K562 (cell line): Measurements from ENCODE around the gene STAT4. TPM values are rescaled to one million over a fixed set of nuclear protein-coding genes. Genes with fewer than 3 reads are reported as not detected.

Experiments
- ATAC-seq: fragments of 200-7000 bp; cut with Tn5 transposase; 3 replicates; pipeline ENCODE4 v1.9.1; 2020; ENCODE audit warnings: moderate library complexity
- BruUV-seq: library from RNA; stranded (reverse); fragments of 400-500 nt; replicated peaks from 2 replicates; lab custom pipeline; 2021; lab: Mats Ljungman, UMichigan
- CTCF ChIA-PET: fragments of 300-600 bp; formaldehyde crosslinking; extraction: SDS; loops from one replicate; lab custom pipeline; 2021; ENCODE audit warnings: low intra/inter-chr PET ratio; lab: Yijun Ruan, JAX
- POLR2A ChIA-PET: fragments of 300-600, 350-650 bp; sonication (Branson Sonifier 250); formaldehyde crosslinking; extraction: SDS; loops from one replicate; lab custom pipeline; 2021; ENCODE audit warnings: antibody characterized with exemption, inconsistent platforms; lab: Yijun Ruan, JAX
- DNase-seq, 4 experiments: peaks; one replicate each; pipeline versions ENCODE4 v3.0.0 to v3.0.0-alpha.2; 2011 to 2018; ENCODE audit warnings: low spot score in 3 of 4, mixed read lengths in 3 of 4; ENCODE audit errors: extremely low read depth in 1 of 4
- FAIRE-seq: peaks from 2 replicates; lab custom pipeline; 2011; peaks lifted over from hg19 to GRCh38; lab: Jason Lieb, UNC
- H2AFZ ChIP-seq: 2 replicates; pipeline ENCODE4 v1.6.0; 2011; ENCODE audit warnings: low read depth, low read length, control low read depth, inconsistent platforms
- H3K27ac ChIP-seq: fragments of 200-600 bp; 3 replicates; pipeline ENCODE4 v1.8.0; 2011; ENCODE audit warnings: low read depth, mild to moderate bottlenecking, control low read depth, inconsistent platforms, low read length, moderate library complexity, mixed read lengths; ENCODE audit errors: extremely low read depth
- H3K27me3 ChIP-seq, 2 experiments: fragments of 300-600 bp in 1 of 2; 2 replicates in 1 of 2; 3 replicates in 1 of 2; pipeline versions ENCODE4 v1.6.0 to v1.8.0; 2011; ENCODE audit warnings: inconsistent platforms in 2 of 2, low read length in 2 of 2, mild to moderate bottlenecking in 1 of 2, mixed read lengths in 1 of 2, moderate library complexity in 1 of 2; ENCODE audit not compliant: control insufficient read depth in 2 of 2, insufficient read depth in 2 of 2
- H3K36me3 ChIP-seq: fragments of 300-600 bp; 3 replicates; pipeline ENCODE4 v1.8.0; 2011; ENCODE audit warnings: mild to moderate bottlenecking, low read length, inconsistent platforms; ENCODE audit not compliant: control insufficient read depth, insufficient read depth
- H3K4me1 ChIP-seq, 2 experiments: fragments of 200-600 bp in 1 of 2; replicated peaks in 1 of 2; 2 replicates in 1 of 2; 3 replicates in 1 of 2; pipeline versions ENCODE4 v1.5.1 to v1.8.0; 2011; ENCODE audit warnings: inconsistent platforms in 2 of 2, low read length in 2 of 2, mild to moderate bottlenecking in 1 of 2, mixed read lengths in 1 of 2, moderate library complexity in 1 of 2; ENCODE audit not compliant: control insufficient read depth in 2 of 2, insufficient read depth in 2 of 2
- H3K4me2 ChIP-seq: 2 replicates; pipeline ENCODE4 v1.6.1; 2011; ENCODE audit warnings: low read length, control low read depth, inconsistent platforms, mixed read lengths; ENCODE audit not compliant: insufficient read depth
- H3K4me3 ChIP-seq: fragments of 200-600 bp; sonication (generic), shearing (Covaris generic); 2 replicates; pipeline ENCODE4 v1.5.1; 2016; ENCODE audit warnings: control low read depth, inconsistent platforms
- H3K79me2 ChIP-seq: fragments of 200-600 bp; 3 replicates; pipeline ENCODE4 v1.8.0; 2011; ENCODE audit warnings: low read length, inconsistent platforms; ENCODE audit not compliant: control insufficient read depth, insufficient read depth
- H3K9ac ChIP-seq, 2 experiments: 2 replicates each; pipeline versions ENCODE4 v1.6.0 to v1.6.1; 2011; ENCODE audit warnings: low read depth in 2 of 2, low read length in 2 of 2, control low read depth in 1 of 2, inconsistent platforms in 1 of 2, mild to moderate bottlenecking in 1 of 2, mixed read lengths in 1 of 2; ENCODE audit not compliant: insufficient read depth in 1 of 2
- H3K9me1 ChIP-seq: one replicate; pipeline ENCODE4 v1.6.0; 2011; ENCODE audit warnings: inconsistent platforms, mild to moderate bottlenecking, low read length, moderate library complexity; ENCODE audit not compliant: control insufficient read depth, insufficient read depth
- H3K9me3 ChIP-seq: replicated peaks from 2 replicates; pipeline ENCODE4 v1.5.1; 2011; ENCODE audit warnings: low read depth, low read length, inconsistent platforms; ENCODE audit not compliant: control insufficient read depth, insufficient read depth
- H4K20me1 ChIP-seq: replicated peaks from 2 replicates; pipeline ENCODE4 v1.6.1; 2011; ENCODE audit warnings: low read length, inconsistent platforms, mixed read lengths; ENCODE audit not compliant: control insufficient read depth, insufficient read depth
- HDAC2 ChIP-seq: fragments of 450-650 bp; IDR thresholded peaks from 2 replicates; pipeline ENCODE4 v1.6.1; 2016; ENCODE audit warnings: mild to moderate bottlenecking
- NFIC ChIP-seq: fragments of 450-650 bp; IDR thresholded peaks from 2 replicates; pipeline ENCODE4 v1.6.1; 2017; ENCODE audit warnings: mild to moderate bottlenecking, inconsistent platforms
- WGBS: fragments of 100-300 bp; shearing (Covaris generic); methylation state at CpG from one replicate; pipeline ENCODE4 v1.1.6; 2016; ENCODE audit warnings: low coverage, mixed read lengths; ENCODE audit not compliant: insufficient coverage; ENCODE audit errors: missing lambda C conversion rate; 5-methylcytosine and 5-hydroxymethylcytosine counted together
- in situ Hi-C: fragments of 300-500 bp; cut with MboI; formaldehyde crosslinking; loops from 4 replicates; pipeline ENCODE4 v1.15.0; 2018; ENCODE audit warnings: inconsistent platforms, mixed read lengths
- intact Hi-C: fragments of 100-400 bp; cut with micrococcal nuclease; formaldehyde crosslinking; loops from 2 replicates; pipeline ENCODE4 v1.14.2; 2022
- polyA plus RNA-seq, 8 experiments: library from polyadenylated mRNA; depleted of rRNA in 4 of 8; stranded (reverse) in 5 of 8; unstranded in 3 of 8; fragments of >200 nt; fragmentation: Nextera tagmentation in 2 of 8; fragmentation: Illumina TruSeq in 1 of 8; extraction: Ambion mirVana in 2 of 8; extraction: Trizol in 1 of 8; gene quantifications; 2 replicates each; pipeline versions ENCODE4 v1.2.1 to v1.2.3, GENCODE V29; 2011 to 2014; ENCODE audit warnings: inconsistent platforms in 1 of 8, missing spikeins in 1 of 8
- total RNA-seq, 7 experiments: library from RNA; depleted of rRNA in 6 of 7; stranded (reverse); fragments of >200 nt in 6 of 7; fragmentation: Illumina TruSeq in 2 of 7; extraction: Trizol in 2 of 7; gene quantifications; 2 replicates each; pipeline versions ENCODE4 v1.2.1 to v1.2.3, GENCODE V29; 2011 to 2021; ENCODE audit warnings: low replicate concordance in 1 of 7
- TF ChIP-seq, protein P1 (sequence below): fragments of 450-650 bp; conservative IDR thresholded peaks from 2 replicates; pipeline ENCODE4 v1.6.1; 2016; ENCODE audit warnings: missing genetic modification characterization, low read depth, mild to moderate bottlenecking, control low read depth, missing compliant biosample characterization

Gene STAT4
- total and polyA plus RNA-seq, 9 of the 15 experiments (the other 6 are each of a cell fraction or from before 2014, with no cell fraction given): 0.01 to 0.06 (median 0.03) TPM; not detected in 6

DNA sequence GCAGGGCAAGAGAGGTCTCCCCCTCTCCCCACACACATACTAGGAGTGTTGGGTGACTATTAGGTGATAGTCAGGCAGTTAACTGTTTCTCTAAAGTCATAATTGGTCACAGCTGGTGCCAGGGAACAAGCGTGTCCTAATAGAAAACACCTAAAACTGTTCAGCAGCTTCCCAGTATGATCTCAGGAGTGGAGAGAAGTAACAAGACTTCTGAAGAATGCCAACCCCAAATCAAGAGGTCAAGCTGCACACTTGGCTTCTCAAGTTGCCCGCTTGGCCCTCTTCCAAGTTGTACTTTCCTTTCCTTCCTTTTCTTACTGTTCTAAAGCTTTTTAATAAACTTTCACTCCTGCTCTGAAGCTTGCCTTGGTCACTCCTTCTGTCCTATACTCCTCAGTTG is 114.4 kb downstream of the STAT4 start:
- BruUV-seq: no TSS peak

More for the DNA sequence above, 114.4 kb downstream of the STAT4 start:
- no peaks in the 10 kb centered on the region for H3K79me2 ChIP-seq
- H3K27me3 ChIP-seq: no peaks in the 10 kb centered on the region
- ChIA-PET CTCF (no interaction called here), POLR2A (no interaction called here)
- no peak for ATAC-seq
- no peaks in the 10 kb centered on the region; the same call in 2 of the 3 replicates for H3K36me3 ChIP-seq
- H2AFZ ChIP-seq: 0 out of 2 replicates have a peak overlapping the region, but pooled peaks have one; percentile 16
- no peaks in the 10 kb centered on the region for H3K9me3 ChIP-seq
- H3K27ac ChIP-seq: no peak overlapping the region
- in situ Hi-C loops (loop anchor here (10.0 kb wide), 1 partner anchor 808 kb away; the partner anchor contains the start of gene CAVIN2), intact Hi-C loops (no loop called here)
- DNase-seq: no peak
- TF ChIP-seq, protein P1, sequence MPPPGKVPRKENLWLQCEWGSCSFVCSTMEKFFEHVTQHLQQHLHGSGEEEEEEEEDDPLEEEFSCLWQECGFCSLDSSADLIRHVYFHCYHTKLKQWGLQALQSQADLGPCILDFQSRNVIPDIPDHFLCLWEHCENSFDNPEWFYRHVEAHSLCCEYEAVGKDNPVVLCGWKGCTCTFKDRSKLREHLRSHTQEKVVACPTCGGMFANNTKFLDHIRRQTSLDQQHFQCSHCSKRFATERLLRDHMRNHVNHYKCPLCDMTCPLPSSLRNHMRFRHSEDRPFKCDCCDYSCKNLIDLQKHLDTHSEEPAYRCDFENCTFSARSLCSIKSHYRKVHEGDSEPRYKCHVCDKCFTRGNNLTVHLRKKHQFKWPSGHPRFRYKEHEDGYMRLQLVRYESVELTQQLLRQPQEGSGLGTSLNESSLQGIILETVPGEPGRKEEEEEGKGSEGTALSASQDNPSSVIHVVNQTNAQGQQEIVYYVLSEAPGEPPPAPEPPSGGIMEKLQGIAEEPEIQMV (tag): no peak
- TF ChIP-seq HDAC2 (no peak), NFIC (peak; percentile 13; the same call in 1 of the 2 replicates)
- H3K4me3 ChIP-seq: no peak overlapping the region
- no peak overlapping the region for H3K9ac ChIP-seq
- H3K4me1 ChIP-seq: peaks cover 0 to 24% of the 10 kb centered on the region in 2 experiments; a peak in 3 of 5 replicates
- no peaks in the 10 kb centered on the region for H4K20me1 ChIP-seq
- no peak overlapping the region for H3K4me2 ChIP-seq
- no peak for FAIRE-seq
- no peaks in the 10 kb centered on the region for H3K9me1 ChIP-seq
- WGBS: 50% methylated on average over 2 of the region's 2 CpGs
